Liver (tissue), 3 donors: ENCODE data around the gene UBR4.

Experiments used
- FOXA1 ChIP-seq: IDR thresholded peaks from 2 replicates; pipeline ENCODE4 v1.6.1; 2016; ENCODE audit warnings: antibody characterized with exemption
- FOXA2 ChIP-seq: IDR thresholded peaks from 2 replicates; pipeline ENCODE4 v1.6.1; 2016; ENCODE audit warnings: antibody characterized with exemption
- NR2F2 ChIP-seq: IDR thresholded peaks from 2 replicates; pipeline ENCODE4 v1.6.1; 2016; ENCODE audit warnings: antibody characterized with exemption
- RAD21 ChIP-seq, 2 donors: IDR thresholded peaks; 2 replicates each; pipeline ENCODE4 v1.6.1; 2016; ENCODE audit warnings: antibody characterized with exemption in 2 of 2, mild to moderate bottlenecking in 2 of 2
- SP1 ChIP-seq: IDR thresholded peaks from 2 replicates; pipeline ENCODE4 v1.6.1; 2018; ENCODE audit warnings: antibody characterized with exemption, mild to moderate bottlenecking
- TAF1 ChIP-seq: conservative IDR thresholded peaks from 2 replicates; pipeline ENCODE4 v1.6.1; 2016; ENCODE audit warnings: antibody characterized with exemption, mild to moderate bottlenecking
- YY1 ChIP-seq: IDR thresholded peaks from 2 replicates; pipeline ENCODE4 v1.6.1; 2016; ENCODE audit warnings: antibody characterized with exemption, mild to moderate bottlenecking
- TF ChIP-seq, protein P1 (sequence below): fragments of 150-350 bp; IDR thresholded peaks from 2 replicates; pipeline ENCODE4 v1.5.1; 2017; ENCODE audit warnings: improper control_type of control experiment, low read depth, low read length; ENCODE audit not compliant: missing input control
- TF ChIP-seq, protein P2 (sequence below): IDR thresholded peaks from 2 replicates; pipeline ENCODE4 v1.6.1; 2016; ENCODE audit warnings: antibody characterized with exemption, mild to moderate bottlenecking
- TF ChIP-seq, protein P3 (sequence below): IDR thresholded peaks from 2 replicates; pipeline ENCODE4 v1.6.1; 2016; ENCODE audit warnings: antibody characterized with exemption
- TF ChIP-seq, protein P4 (sequence below): IDR thresholded peaks from 2 replicates; pipeline ENCODE4 v1.6.1; 2016; ENCODE audit warnings: antibody characterized with exemption
- TF ChIP-seq, protein P5 (sequence below): IDR thresholded peaks from 2 replicates; pipeline ENCODE4 v1.6.1; 2016; ENCODE audit warnings: antibody characterized with exemption
- donor health status: healthy.
- donor health status: healthy.

DNA sequence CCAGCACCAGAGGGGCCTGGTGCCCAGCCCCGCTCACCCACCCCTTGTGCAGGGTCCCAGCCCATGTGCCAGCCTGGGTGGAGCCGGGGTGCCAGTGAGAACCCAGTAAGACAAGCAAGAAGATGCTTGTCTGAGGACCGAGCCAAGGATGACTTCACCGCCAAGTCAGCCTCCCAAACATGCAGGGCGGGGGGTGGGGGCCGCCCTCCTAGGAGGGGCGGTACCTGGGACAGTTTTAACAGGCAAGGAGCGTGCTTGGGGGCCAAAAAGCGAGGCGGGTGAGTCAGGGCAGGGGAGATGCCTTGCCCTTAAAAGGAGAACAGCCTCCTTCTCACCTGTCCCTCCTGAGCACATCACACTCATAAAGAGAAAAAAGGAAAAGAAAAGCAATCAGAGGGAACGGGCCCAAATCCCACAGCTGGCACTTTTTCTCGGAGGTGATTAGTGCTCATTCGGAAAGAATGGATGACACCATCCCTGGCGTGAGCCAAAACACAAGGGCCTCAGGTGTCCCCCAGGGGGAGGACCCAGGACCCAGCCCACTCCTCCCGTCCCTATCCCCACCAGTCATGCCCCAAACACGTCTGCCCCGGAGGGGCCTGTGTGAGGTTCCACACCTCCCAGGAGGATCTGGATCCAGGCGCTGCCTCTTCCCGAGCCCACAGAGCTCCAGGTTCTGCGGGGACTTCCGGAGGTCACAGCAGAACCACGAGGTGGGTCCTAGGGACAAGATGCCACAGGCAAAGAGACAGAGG, 176.0 kb downstream of the UBR4 start:
- TF ChIP-seq, protein P1, sequence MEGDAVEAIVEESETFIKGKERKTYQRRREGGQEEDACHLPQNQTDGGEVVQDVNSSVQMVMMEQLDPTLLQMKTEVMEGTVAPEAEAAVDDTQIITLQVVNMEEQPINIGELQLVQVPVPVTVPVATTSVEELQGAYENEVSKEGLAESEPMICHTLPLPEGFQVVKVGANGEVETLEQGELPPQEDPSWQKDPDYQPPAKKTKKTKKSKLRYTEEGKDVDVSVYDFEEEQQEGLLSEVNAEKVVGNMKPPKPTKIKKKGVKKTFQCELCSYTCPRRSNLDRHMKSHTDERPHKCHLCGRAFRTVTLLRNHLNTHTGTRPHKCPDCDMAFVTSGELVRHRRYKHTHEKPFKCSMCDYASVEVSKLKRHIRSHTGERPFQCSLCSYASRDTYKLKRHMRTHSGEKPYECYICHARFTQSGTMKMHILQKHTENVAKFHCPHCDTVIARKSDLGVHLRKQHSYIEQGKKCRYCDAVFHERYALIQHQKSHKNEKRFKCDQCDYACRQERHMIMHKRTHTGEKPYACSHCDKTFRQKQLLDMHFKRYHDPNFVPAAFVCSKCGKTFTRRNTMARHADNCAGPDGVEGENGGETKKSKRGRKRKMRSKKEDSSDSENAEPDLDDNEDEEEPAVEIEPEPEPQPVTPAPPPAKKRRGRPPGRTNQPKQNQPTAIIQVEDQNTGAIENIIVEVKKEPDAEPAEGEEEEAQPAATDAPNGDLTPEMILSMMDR = no peak
- TF ChIP-seq, protein P2, sequence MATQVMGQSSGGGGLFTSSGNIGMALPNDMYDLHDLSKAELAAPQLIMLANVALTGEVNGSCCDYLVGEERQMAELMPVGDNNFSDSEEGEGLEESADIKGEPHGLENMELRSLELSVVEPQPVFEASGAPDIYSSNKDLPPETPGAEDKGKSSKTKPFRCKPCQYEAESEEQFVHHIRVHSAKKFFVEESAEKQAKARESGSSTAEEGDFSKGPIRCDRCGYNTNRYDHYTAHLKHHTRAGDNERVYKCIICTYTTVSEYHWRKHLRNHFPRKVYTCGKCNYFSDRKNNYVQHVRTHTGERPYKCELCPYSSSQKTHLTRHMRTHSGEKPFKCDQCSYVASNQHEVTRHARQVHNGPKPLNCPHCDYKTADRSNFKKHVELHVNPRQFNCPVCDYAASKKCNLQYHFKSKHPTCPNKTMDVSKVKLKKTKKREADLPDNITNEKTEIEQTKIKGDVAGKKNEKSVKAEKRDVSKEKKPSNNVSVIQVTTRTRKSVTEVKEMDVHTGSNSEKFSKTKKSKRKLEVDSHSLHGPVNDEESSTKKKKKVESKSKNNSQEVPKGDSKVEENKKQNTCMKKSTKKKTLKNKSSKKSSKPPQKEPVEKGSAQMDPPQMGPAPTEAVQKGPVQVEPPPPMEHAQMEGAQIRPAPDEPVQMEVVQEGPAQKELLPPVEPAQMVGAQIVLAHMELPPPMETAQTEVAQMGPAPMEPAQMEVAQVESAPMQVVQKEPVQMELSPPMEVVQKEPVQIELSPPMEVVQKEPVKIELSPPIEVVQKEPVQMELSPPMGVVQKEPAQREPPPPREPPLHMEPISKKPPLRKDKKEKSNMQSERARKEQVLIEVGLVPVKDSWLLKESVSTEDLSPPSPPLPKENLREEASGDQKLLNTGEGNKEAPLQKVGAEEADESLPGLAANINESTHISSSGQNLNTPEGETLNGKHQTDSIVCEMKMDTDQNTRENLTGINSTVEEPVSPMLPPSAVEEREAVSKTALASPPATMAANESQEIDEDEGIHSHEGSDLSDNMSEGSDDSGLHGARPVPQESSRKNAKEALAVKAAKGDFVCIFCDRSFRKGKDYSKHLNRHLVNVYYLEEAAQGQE = no peak
- TF ChIP-seq TAF1 (no peak), FOXA2 (no peak), YY1 (no peak), SP1 (no peak), RAD21 (IDR thresholded peaks at IDR 0.05) (no peak), NR2F2 (no peak), FOXA1 (no peak)
- TF ChIP-seq, protein P3, sequence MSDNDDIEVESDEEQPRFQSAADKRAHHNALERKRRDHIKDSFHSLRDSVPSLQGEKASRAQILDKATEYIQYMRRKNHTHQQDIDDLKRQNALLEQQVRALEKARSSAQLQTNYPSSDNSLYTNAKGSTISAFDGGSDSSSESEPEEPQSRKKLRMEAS = no peak
- TF ChIP-seq, protein P4, sequence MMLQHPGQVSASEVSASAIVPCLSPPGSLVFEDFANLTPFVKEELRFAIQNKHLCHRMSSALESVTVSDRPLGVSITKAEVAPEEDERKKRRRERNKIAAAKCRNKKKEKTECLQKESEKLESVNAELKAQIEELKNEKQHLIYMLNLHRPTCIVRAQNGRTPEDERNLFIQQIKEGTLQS = no peak
- TF ChIP-seq, protein P5, sequence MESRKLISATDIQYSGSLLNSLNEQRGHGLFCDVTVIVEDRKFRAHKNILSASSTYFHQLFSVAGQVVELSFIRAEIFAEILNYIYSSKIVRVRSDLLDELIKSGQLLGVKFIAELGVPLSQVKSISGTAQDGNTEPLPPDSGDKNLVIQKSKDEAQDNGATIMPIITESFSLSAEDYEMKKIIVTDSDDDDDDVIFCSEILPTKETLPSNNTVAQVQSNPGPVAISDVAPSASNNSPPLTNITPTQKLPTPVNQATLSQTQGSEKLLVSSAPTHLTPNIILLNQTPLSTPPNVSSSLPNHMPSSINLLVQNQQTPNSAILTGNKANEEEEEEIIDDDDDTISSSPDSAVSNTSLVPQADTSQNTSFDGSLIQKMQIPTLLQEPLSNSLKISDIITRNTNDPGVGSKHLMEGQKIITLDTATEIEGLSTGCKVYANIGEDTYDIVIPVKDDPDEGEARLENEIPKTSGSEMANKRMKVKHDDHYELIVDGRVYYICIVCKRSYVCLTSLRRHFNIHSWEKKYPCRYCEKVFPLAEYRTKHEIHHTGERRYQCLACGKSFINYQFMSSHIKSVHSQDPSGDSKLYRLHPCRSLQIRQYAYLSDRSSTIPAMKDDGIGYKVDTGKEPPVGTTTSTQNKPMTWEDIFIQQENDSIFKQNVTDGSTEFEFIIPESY = no peak
